ENCODE results near the gene SNRNP48.

SNRNP48 gene

DNA sequence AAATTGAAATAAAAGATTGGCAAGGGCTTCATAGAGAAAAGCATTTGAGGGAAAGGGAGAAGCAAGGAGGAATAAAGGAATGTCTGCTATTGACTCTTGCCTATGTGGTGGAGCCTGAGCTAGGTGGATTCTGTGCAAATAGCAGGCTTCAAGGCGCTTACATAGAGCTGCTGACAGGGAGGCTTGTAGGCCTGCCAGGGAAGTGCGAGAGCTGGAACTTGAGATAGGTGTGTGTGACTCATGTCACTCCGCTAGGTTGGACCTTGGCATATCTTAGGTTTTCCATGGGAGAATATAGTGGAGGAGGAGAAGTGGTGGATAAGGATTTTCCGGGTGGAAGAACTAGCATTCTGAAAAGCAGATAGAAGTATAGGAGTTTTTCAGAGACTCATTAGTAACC lies 14.0 kb downstream of the SNRNP48 start:
- Histone ChIP-seq H3K9me3 (ENCODE audit: control insufficient read depth, insufficient read depth, low read depth, low read length) (no peaks in the 10 kb centered on the region), H3K4me3 (ENCODE audit: low read depth, low read length) (no peak overlapping the region), H3K4me1 (ENCODE audit: control insufficient read depth, insufficient read depth, low read length) (no peaks in the 10 kb centered on the region), H3K9ac (ENCODE audit: low read length) (no peak overlapping the region), H3K27me3 (ENCODE audit: control insufficient read depth, insufficient read depth, low read length) (no peaks in the 10 kb centered on the region), H3K27ac (ENCODE audit: low read depth, low read length) (no peak overlapping the region), H3K36me3 (ENCODE audit: control insufficient read depth, insufficient read depth, low read length) (peaks cover 98% of the 10 kb centered on the region)

- Histone ChIP-seq H3K36me3 (ENCODE audit: control insufficient read depth, insufficient read depth, low read length) (peaks cover 98% of the 10 kb centered on the region), H3K4me3 (ENCODE audit: low read depth, low read length) (no peak overlapping the region), H3K27ac (ENCODE audit: low read depth, low read length) (no peak overlapping the region), H3K4me1 (ENCODE audit: control insufficient read depth, insufficient read depth, low read length) (no peaks in the 10 kb centered on the region), H3K27me3 (ENCODE audit: control insufficient read depth, insufficient read depth, low read length) (no peaks in the 10 kb centered on the region), H3K9me3 (ENCODE audit: control insufficient read depth, insufficient read depth, low read depth, low read length) (no peaks in the 10 kb centered on the region), H3K9ac (ENCODE audit: low read length) (no peak overlapping the region)
These were observed 14.5 kb downstream of the SNRNP48 start for GRCh38 chr6:7604506-7604905.

DNA sequence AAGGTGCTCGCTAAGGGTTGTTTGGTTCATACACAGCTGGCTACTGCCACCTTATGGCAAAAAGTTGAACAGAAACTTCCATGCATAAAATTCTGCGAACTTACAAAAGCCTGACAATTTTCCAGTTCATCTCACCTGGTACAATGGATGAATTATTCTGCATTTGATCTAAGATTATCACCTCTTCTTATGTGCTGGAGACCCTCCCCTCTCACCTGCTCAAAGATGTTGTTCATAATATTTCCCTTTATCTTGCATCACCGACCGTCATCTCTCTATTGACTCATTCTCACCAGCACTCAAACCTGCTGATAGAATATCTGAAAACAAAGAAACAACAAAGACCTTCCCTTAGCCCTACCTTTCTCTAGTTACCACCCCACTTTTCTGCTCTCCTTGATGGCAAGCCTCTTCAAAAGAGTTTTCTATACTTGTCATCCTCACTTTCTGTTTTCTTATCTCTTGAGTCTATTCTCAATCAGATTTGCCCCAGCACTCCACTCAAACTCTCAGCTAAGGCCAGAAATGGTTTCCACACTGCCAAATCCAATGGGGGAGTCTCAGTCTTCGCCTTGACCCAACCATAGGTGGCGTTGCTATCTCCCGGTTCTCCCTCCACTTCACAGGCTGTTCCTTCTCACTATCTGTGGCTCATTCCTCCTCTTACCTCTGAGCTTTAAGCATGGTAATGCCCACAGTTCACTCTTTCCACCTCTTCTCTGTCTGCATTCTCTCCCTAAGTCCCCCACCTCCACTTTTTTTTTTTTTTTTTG lies 25.8 kb downstream of the SNRNP48 start:
- H3K27ac ChIP-seq (ENCODE audit: low read depth, low read length): no peak overlapping the region

DNA sequence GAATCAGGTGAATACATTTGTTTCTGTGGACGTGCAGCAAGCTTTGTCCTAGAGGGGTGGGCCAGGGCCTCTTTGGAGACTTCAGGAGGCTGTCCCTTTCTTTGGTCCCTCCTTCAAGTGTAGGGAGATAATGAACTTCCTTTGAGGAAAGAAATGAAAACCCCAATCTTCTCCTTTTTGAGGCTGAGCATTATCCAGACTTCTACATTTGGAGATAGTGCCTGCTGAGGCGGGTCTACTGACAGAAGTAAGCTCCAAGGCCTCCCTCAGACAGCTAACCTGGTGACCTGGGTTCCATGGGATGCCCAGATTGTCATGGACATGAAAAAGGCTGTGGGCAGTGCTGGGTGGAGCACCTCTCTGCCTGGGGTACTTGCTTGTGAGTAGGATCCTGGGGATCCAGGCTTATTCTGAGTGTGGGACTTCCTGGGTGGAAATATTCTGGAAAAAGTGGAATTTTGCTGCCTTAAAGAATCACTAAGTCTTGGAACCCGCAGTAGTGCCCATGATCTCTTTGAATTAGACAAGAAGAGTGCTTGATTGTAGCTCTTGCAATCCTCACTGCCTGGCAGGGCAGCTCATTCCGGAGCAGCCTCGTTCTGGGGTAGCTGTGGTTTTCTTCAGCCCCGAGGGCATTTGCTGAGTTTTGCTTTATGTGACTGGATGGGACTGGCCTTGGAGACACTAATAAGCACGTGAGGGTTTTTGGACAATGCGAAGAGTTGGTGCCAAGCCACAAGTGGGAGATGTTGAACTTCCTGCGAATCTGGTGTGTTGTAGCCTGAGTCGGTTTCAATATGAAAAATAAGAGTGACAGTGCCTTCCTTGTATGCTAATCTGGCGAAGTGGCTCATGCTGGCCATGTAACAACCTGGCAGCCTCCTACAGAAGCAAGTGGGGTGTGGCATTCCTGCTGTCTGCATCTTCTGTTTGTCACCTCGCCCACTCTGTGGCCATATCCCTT lies 28.1 kb downstream of the SNRNP48 start:
- Histone ChIP-seq H3K27me3 (ENCODE audit: control insufficient read depth, insufficient read depth, low read length) (no peaks in the 10 kb centered on the region), H3K4me1 (ENCODE audit: control insufficient read depth, insufficient read depth, low read length) (peaks cover 2% of the 10 kb centered on the region; the same call in 1 of the 2 replicates), H3K9me3 (ENCODE audit: control insufficient read depth, insufficient read depth, low read depth, low read length) (no peaks in the 10 kb centered on the region), H3K27ac (ENCODE audit: low read depth, low read length) (no peak overlapping the region), H3K36me3 (ENCODE audit: control insufficient read depth, insufficient read depth, low read length) (peaks cover 8% of the 10 kb centered on the region), H3K4me3 (ENCODE audit: low read depth, low read length) (no peak overlapping the region), H3K9ac (ENCODE audit: low read length) (no peak overlapping the region)

More for the DNA sequence above, 25.8 kb downstream of the SNRNP48 start:
- no peak overlapping the region for H3K4me3 ChIP-seq (ENCODE audit: low read depth, low read length)
- no peaks in the 10 kb centered on the region for H3K9me3 ChIP-seq (ENCODE audit: control insufficient read depth, insufficient read depth, low read depth, low read length)
- H3K27me3 ChIP-seq (ENCODE audit: control insufficient read depth, insufficient read depth, low read length): no peaks in the 10 kb centered on the region
- no peak overlapping the region for H3K9ac ChIP-seq (ENCODE audit: low read length)
- peaks cover 26% of the 10 kb centered on the region for H3K36me3 ChIP-seq (ENCODE audit: control insufficient read depth, insufficient read depth, low read length)
- peaks cover 2% of the 10 kb centered on the region; the same call in 1 of the 2 replicates for H3K4me1 ChIP-seq (ENCODE audit: control insufficient read depth, insufficient read depth, low read length)

GRCh38 chr6:7621761-7622160 lies 31.8 kb downstream of the SNRNP48 start:
- H3K9ac ChIP-seq (ENCODE audit: low read length): no peak overlapping the region
- H3K36me3 ChIP-seq (ENCODE audit: control insufficient read depth, insufficient read depth, low read length): no peaks in the 10 kb centered on the region
- H3K27me3 ChIP-seq (ENCODE audit: control insufficient read depth, insufficient read depth, low read length): no peaks in the 10 kb centered on the region

DNA sequence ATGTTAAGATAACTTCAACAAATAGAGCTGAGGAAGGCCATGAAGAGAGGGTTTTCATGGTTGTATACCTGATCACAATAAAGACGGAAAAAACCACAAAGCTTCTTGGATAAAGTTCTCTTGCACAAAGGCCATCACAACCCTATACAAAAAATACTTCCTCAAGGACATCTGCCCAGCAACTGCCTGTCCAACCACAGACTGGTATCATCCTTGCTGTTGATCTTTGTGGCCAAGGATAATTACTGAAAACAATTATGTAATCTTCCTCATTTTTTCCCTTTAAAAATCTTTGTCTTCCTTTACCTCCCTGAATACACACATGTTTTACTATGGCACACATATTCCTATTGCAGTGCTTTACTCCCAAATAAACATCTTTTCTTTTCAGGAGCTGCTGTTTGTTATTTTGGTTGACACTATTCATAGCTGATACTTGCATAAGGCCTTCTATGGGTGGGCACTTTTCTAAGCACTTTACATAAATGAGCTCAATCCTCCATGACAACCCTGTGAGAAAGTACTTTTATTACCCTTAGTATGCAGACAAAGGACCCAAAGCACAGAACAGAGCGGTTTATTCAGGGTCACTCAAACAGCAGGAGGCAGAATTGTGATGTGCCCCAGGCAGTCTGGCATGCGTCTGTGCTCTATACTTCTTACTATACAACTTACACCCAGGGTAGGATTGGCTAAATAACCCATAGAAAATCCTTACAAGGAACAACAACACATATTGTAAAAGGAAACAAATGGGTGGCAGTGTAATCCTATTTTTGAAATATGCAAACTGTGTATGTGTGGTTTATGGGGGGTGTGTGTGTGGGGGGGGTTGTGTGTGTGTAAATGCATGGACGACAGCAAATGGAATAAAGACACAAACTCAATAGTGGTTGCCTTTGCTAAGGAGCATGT lies 35.1 kb downstream of the SNRNP48 start:
- Histone ChIP-seq H3K36me3 (ENCODE audit: control insufficient read depth, insufficient read depth, low read length) (no peaks in the 10 kb centered on the region), H3K4me1 (ENCODE audit: control insufficient read depth, insufficient read depth, low read length) (peaks cover 13% of the 10 kb centered on the region), H3K27ac (ENCODE audit: low read depth, low read length) (no peak overlapping the region), H3K27me3 (ENCODE audit: control insufficient read depth, insufficient read depth, low read length) (no peaks in the 10 kb centered on the region), H3K9me3 (ENCODE audit: control insufficient read depth, insufficient read depth, low read depth, low read length) (no peaks in the 10 kb centered on the region), H3K4me3 (ENCODE audit: low read depth, low read length) (no peak overlapping the region), H3K9ac (ENCODE audit: low read length) (no peak overlapping the region)

More at GRCh38 chr6:7621761-7622160, 31.8 kb downstream of the SNRNP48 start:
- H3K4me3 ChIP-seq (ENCODE audit: low read depth, low read length): no peak overlapping the region
- H3K4me1 ChIP-seq (ENCODE audit: control insufficient read depth, insufficient read depth, low read length): peaks cover 16% of the 10 kb centered on the region
- H3K27ac ChIP-seq (ENCODE audit: low read depth, low read length): no peak overlapping the region
- no peaks in the 10 kb centered on the region for H3K9me3 ChIP-seq (ENCODE audit: control insufficient read depth, insufficient read depth, low read depth, low read length)

GRCh38 chr6:7628479-7628878 lies 38.5 kb downstream of the SNRNP48 start:
- Histone ChIP-seq H3K4me3 (ENCODE audit: low read depth, low read length) (no peak overlapping the region), H3K36me3 (ENCODE audit: control insufficient read depth, insufficient read depth, low read length) (no peaks in the 10 kb centered on the region), H3K27me3 (ENCODE audit: control insufficient read depth, insufficient read depth, low read length) (no peaks in the 10 kb centered on the region), H3K9ac (ENCODE audit: low read length) (no peak overlapping the region), H3K27ac (ENCODE audit: low read depth, low read length) (no peak overlapping the region), H3K4me1 (ENCODE audit: control insufficient read depth, insufficient read depth, low read length) (peaks cover 13% of the 10 kb centered on the region), H3K9me3 (ENCODE audit: control insufficient read depth, insufficient read depth, low read depth, low read length) (no peaks in the 10 kb centered on the region)

DNA sequence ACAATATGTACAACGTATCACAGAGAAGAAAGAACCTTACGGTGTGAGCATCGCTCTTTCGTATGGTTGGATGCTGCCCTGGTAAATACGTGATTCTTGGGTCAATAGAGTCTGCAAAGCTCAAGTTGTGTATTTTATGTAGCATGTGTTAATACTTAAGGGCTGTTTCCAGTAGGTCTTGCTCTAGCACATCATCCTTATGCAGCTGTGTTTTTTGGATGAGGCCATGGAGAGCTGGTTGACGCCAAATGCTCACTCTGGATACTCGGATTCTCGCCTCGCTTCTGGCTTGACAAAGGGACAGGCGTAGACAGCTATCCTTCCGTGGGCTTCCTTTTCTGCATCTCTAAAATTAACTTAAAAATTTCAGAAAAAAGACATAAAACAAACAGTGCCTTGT lies 38.9 kb downstream of the SNRNP48 start:
- Histone ChIP-seq H3K4me3 (ENCODE audit: low read depth, low read length) (no peak overlapping the region), H3K27me3 (ENCODE audit: control insufficient read depth, insufficient read depth, low read length) (no peaks in the 10 kb centered on the region), H3K4me1 (ENCODE audit: control insufficient read depth, insufficient read depth, low read length) (peaks cover 13% of the 10 kb centered on the region), H3K27ac (ENCODE audit: low read depth, low read length) (no peak overlapping the region), H3K9ac (ENCODE audit: low read length) (no peak overlapping the region), H3K36me3 (ENCODE audit: control insufficient read depth, insufficient read depth, low read length) (no peaks in the 10 kb centered on the region), H3K9me3 (ENCODE audit: control insufficient read depth, insufficient read depth, low read depth, low read length) (no peaks in the 10 kb centered on the region)

DNA sequence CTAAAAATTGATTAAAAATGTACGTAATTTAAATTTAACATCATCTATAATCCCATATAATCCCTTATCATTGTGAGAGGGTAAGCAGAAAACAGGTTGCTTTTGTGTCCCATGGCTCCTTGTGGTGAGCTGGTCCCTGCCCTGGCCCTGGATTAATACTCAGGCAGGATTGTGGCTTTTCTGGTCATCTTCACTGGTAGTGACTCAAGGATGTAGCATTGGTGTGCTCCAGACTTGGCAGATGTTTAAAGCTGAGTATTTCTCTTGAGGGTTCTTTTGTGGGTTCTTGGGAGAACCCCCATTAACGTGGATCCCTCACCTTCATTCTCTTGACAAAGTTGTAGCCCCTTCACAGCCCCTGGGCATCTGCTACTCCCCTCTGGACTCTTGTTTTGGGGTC lies 39.3 kb downstream of the SNRNP48 start:
- H3K9me3 ChIP-seq (ENCODE audit: control insufficient read depth, insufficient read depth, low read depth, low read length): no peaks in the 10 kb centered on the region
- H3K4me1 ChIP-seq (ENCODE audit: control insufficient read depth, insufficient read depth, low read length): peaks cover 12% of the 10 kb centered on the region
- no peak overlapping the region for H3K27ac ChIP-seq (ENCODE audit: low read depth, low read length)
- H3K4me3 ChIP-seq (ENCODE audit: low read depth, low read length): no peak overlapping the region
- H3K27me3 ChIP-seq (ENCODE audit: control insufficient read depth, insufficient read depth, low read length): no peaks in the 10 kb centered on the region
- no peaks in the 10 kb centered on the region for H3K36me3 ChIP-seq (ENCODE audit: control insufficient read depth, insufficient read depth, low read length)
- H3K9ac ChIP-seq (ENCODE audit: low read length): no peak overlapping the region

- no peaks in the 10 kb centered on the region for H3K4me1 ChIP-seq (ENCODE audit: control insufficient read depth, insufficient read depth, low read length)
- H3K4me3 ChIP-seq (ENCODE audit: low read depth, low read length): no peak overlapping the region
- no peaks in the 10 kb centered on the region for H3K27me3 ChIP-seq (ENCODE audit: control insufficient read depth, insufficient read depth, low read length)
- no peak overlapping the region for H3K27ac ChIP-seq (ENCODE audit: low read depth, low read length)
- H3K9ac ChIP-seq (ENCODE audit: low read length): no peak overlapping the region
- H3K36me3 ChIP-seq (ENCODE audit: control insufficient read depth, insufficient read depth, low read length): no peaks in the 10 kb centered on the region
- H3K9me3 ChIP-seq (ENCODE audit: control insufficient read depth, insufficient read depth, low read depth, low read length): no peaks in the 10 kb centered on the region
These were observed 40.8 kb downstream of the SNRNP48 start for GRCh38 chr6:7630792-7631191.
